ENCODE measurements around the gene SRGAP2C.
A peak's percentile ranks its signal among the peaks of the same experiment; 100 is the strongest.
"Not testable (repeated sequence)": the region's sequence is repeated elsewhere in the genome, so short reads cannot be mapped to it uniquely, and the experiment has no call there.

The SRGAP2C gene

GRCh38 chr1:121269973-121270372 lies 85.2 kb downstream of the SRGAP2C start:
- FAIRE-seq; DNase-seq (ENCODE audit: insufficient read length, low spot score): not testable (repeated sequence)

GRCh38 chr1:121271143-121271715 lies 86.5 kb downstream of the SRGAP2C start:
- not testable (repeated sequence) for DNase-seq (ENCODE audit: insufficient read length, low spot score)
- FAIRE-seq: peak; percentile 58

DNA sequence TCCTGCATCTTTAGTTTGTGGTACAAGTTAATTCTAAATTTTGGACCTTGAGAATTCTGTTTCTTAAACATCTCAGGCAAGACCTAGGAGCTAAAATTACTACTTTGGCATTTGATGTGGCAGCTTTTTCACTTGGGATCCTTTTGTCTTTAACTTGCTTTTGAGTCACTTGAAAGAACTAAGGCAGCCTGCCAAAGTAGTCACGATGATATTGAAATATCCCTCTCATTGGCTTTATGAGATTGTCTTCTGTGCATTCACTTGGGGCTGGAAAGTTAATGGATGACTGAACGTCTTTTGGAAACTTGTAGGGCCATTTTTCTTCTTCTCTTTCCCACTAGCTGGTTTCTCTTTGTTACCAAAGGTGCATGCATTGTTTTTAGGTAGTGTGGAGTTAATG lies 90.7 kb downstream of the SRGAP2C start:
- DNase-seq (ENCODE audit: insufficient read length, low spot score); FAIRE-seq: not testable (repeated sequence)

DNA sequence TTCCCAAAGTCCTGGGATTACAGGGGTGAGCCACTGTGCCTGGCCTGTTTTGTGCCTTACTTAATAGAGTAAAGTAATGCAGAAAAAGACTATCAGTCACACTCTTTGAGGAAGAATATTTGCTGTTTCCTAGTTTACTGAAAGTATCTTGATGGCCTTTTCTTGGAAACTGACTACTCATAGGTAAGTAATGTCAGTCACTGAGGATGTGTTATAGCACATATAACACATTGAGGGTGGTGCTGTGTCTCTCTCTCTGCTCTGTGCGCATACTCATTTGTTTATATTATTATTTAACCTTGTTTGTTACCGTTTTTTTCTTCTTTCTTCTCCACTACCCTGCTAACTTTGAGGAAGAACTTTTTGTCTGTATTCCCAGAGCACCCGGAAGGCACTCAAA lies 93.4 kb downstream of the SRGAP2C start:
- not testable (repeated sequence) for FAIRE-seq; DNase-seq (ENCODE audit: insufficient read length, low spot score)

GRCh38 chr1:121278777-121279547 lies 94.2 kb downstream of the SRGAP2C start:
- not testable (repeated sequence) for FAIRE-seq; DNase-seq (ENCODE audit: insufficient read length, low spot score)

DNA sequence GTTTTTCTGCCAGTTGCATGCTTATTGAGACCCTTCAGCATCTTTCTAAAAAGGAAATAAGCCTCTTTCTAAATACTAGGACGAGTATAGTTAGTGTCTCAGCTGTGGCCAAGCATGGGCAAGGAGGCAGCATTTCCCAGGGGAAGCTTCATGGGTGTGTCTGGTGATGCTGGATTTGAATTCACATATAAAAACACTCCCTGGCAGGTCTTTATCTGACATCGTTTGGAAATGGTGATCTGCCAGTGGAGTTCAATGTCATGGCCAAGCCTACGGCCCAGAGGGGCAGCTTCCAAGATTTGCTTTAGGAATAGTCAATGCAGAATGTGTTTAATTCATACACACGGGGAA lies 94.7 kb downstream of the SRGAP2C start:
- FAIRE-seq; DNase-seq (ENCODE audit: insufficient read length, low spot score): not testable (repeated sequence)

DNA sequence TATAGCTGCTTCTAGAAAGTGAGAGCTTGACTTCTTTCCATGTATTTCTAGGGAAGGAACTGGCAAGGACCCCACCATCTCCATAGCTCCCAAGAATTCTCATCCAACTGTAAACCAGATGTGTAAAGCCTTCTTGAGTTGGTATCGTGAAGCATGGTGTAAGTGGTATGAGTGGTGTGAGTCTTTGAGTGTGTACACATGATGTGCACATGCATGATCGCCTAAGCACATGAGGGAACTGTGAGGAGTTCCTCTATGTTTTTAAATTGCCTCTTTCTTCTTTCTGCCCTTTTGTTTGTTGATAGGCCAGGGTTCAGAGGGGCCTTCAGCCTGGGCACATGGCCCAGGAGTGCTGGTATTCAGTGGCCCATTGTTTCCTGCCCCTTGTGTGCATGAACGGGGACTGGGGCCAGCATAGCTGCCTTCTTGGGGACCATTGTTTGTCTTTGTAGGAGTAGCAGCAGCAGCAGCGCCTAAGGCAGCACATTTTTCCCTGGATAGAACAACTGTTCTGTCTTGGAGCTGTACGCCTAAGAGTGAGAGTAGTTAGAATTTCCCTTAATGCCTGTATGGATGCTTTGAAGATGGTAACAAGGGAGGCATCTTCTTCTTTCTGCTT lies 96.0 kb downstream of the SRGAP2C start:
- not testable (repeated sequence) for DNase-seq (ENCODE audit: insufficient read length, low spot score); FAIRE-seq

DNA sequence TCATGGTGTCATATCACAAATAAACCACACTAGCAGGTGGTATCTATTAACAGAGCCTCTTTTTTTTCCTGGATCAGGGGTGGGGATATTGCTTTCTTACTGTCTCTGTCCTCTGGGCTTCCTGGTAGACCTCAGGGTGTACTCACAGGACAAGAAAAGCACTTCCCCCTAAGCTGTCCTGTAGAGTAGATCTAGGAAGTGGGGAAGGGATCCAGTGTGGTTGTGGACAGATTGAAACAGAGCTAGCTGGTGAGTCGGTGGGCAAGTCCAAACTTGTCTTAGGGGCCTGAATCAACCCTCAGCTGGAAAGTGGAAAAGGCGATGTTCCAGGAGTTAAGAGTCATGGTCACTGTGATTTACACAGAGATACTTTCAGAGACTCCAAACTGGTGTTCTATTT lies 96.7 kb downstream of the SRGAP2C start:
- not testable (repeated sequence) for FAIRE-seq; DNase-seq (ENCODE audit: insufficient read length, low spot score)

- not testable (repeated sequence) for DNase-seq (ENCODE audit: insufficient read length, low spot score); FAIRE-seq
Measured at GRCh38 chr1:121283587-121284180, 98.9 kb downstream of the SRGAP2C start.

- not testable (repeated sequence) for DNase-seq (ENCODE audit: insufficient read length, low spot score); FAIRE-seq
Measured at GRCh38 chr1:121292590-121292989, 107.8 kb downstream of the SRGAP2C start.

GRCh38 chr1:121293263-121294204 lies 108.8 kb downstream of the SRGAP2C start:
- DNase-seq (ENCODE audit: insufficient read length, low spot score); FAIRE-seq: not testable (repeated sequence)

DNA sequence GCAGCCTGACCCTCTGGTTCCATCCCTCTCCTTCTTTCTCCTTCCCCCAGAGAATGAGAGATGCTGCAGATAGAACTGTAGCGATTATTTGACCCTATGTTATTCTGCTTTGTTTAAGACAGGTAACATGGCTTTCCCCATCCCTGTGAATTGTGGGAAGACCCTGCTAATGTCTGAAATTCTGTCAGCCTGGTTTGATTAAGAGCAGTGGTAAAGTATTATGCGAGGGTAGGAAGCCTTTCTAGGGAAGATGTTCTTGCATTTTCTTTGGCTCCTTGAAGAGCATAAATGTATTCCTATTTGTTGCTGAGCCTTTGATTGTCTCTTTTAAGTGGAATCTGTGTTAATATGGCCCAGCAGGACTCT lies 109.4 kb downstream of the SRGAP2C start:
- not testable (repeated sequence) for DNase-seq (ENCODE audit: insufficient read length, low spot score); FAIRE-seq

- not testable (repeated sequence) for DNase-seq (ENCODE audit: insufficient read length, low spot score); FAIRE-seq
Measured at GRCh38 chr1:121296563-121296962, 111.8 kb downstream of the SRGAP2C start.

DNA sequence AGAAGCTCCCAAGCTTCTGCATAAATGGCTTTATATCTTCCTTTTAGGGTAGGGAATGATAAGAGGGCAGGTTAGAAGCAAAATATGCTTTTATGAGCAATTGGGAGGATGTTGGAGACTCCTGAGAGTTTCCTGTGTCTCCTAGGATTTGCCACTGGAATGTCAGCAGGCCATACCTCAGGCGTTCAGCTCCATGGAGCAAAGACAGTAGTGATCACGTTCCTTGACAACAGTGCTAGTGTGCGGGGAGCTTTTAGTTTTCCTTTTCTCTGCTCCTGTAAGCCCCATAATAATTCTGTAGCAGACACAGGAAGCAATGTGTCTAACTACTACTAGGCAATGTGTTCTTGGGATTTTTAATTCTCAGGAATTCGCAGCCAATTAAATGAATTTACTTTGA lies 113.8 kb downstream of the SRGAP2C start:
- DNase-seq (ENCODE audit: insufficient read length, low spot score); FAIRE-seq: not testable (repeated sequence)

- not testable (repeated sequence) for FAIRE-seq; DNase-seq (ENCODE audit: insufficient read length, low spot score)
Measured at GRCh38 chr1:121299514-121300149, 114.9 kb downstream of the SRGAP2C start.

DNA sequence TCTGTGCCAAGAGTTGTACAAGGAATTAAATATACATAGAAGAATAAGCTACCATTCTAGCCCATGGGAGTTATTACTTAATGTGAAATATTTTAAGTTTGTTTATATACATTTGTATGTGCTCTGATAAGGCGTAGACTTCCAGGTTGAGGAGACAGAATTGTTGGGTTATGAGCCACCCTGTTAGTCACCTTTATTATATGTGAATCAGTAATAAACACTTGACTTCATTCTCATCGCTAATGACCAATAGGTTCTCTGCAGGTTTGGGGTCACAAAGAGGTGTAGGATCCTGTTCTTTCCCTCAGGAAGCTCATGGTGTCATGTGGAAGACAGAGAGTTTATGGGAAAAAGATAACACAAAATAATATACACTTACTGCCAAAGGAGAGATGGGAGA lies 117.1 kb downstream of the SRGAP2C start:
- DNase-seq (ENCODE audit: insufficient read length, low spot score); FAIRE-seq: not testable (repeated sequence)

DNA sequence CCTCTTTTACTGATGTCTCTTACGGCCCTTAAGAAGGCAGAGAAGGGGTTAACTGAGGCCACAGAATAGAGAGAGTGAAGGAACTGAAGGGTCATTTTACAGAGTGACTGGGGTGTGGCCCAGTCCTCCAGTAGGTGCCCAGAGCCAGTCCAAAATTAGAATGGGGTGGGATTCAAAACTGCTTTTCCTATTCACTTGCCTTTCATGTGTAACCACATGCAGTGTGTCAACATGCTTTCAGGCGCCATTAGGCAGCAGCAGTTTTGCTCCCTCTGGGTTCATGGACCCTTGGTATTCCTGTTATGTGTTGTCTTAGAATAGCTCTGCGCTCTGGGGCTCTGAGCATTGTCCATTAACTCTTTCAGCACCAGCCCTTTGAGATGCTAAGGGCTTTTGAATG lies 123.0 kb downstream of the SRGAP2C start:
- FAIRE-seq; DNase-seq (ENCODE audit: insufficient read length, low spot score): not testable (repeated sequence)

DNA sequence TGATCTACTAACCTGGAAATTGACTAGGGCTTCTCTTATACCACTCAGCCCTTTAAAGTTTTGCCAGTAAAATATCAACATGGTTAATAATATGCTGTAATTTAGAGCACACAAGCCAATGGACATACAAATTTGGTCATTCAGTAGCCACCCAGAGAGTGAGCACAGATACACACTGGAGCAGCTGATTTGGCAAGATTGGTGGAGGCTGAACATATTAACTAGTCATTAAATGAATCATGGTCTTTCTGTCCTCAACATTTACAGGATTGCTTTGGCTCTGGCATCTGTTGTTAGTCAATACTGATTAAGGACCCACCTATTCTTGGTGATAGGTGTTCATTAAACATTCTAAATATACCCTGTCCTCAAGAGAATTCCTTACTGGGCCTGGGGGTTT lies 130.7 kb downstream of the SRGAP2C start:
- not testable (repeated sequence) for DNase-seq (ENCODE audit: insufficient read length, low spot score); FAIRE-seq

DNA sequence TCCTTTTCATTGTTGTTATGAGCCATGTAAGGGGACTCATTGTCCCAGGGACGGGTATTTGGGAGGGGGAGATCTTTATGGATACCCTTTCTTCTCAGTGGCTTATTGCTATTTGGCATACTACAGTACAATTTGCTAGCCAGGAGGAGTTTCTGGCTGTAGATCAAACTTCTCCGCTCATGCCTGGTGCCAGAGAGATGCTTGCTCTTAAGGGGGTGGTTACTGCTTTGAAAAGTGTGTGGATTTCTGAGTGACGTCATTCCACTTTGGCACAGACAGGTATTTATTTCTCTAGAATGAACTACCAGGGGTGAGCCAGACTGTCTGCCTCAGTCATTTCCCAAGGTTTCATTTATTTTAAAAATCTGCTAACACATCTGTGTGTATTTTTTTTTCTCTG lies 131.3 kb downstream of the SRGAP2C start:
- FAIRE-seq: not testable (repeated sequence)

More for the DNA sequence above, 131.3 kb downstream of the SRGAP2C start:
- DNase-seq (ENCODE audit: insufficient read length, low spot score): not testable (repeated sequence)
